ENCODE measurements around the gene FAM20C.
"Not testable (repeated sequence)": the region's sequence is repeated elsewhere in the genome, so short reads cannot be mapped to it uniquely, and the experiment has no call there.

FAM20C gene

DNA sequence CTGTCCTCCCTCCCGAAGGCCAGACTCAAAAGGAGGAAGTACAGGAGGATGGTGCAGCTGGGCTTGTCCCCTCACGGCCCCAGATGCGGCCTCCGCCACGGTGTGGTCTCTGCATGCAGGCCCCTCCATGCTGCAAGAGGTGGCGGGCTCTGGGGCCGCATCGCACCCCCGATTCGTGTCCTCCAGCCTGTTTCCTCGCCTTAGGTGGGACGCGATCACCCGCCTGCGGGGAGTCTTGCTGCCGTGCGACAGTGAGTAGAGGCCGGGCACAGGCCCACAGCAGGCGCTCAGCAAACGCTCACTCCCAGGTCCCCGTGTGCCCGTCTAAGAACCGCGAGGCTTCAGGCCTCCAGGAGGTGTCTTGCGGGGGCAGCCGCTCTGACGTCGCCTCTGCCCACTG, 13.9 kb upstream of the FAM20C start:
- no peak for TF ChIP-seq CTCF (IDR thresholded peaks at IDR 0.05; ENCODE audit: low read depth, low read length, missing control alignments)
- DNase-seq (ENCODE audit: low read depth), result no peak
- H3K4me3 ChIP-seq (ENCODE audit: low read depth, low read length), result no peak overlapping the region
- in situ Hi-C loops (cut with HindIII; ENCODE audit: low sequenced_read_pairs), result no loop called here

- no peak overlapping the region for H3K4me3 ChIP-seq (ENCODE audit: low read depth, low read length)
- no peak for TF ChIP-seq CTCF (IDR thresholded peaks at IDR 0.05; ENCODE audit: low read depth, low read length, missing control alignments)
- DNase-seq (ENCODE audit: low read depth), result no peak
- in situ Hi-C loops (cut with HindIII; ENCODE audit: low sequenced_read_pairs), result no loop called here
Observed at GRCh38 chr7:179209-179681, 13.1 kb upstream of the FAM20C start.

DNA sequence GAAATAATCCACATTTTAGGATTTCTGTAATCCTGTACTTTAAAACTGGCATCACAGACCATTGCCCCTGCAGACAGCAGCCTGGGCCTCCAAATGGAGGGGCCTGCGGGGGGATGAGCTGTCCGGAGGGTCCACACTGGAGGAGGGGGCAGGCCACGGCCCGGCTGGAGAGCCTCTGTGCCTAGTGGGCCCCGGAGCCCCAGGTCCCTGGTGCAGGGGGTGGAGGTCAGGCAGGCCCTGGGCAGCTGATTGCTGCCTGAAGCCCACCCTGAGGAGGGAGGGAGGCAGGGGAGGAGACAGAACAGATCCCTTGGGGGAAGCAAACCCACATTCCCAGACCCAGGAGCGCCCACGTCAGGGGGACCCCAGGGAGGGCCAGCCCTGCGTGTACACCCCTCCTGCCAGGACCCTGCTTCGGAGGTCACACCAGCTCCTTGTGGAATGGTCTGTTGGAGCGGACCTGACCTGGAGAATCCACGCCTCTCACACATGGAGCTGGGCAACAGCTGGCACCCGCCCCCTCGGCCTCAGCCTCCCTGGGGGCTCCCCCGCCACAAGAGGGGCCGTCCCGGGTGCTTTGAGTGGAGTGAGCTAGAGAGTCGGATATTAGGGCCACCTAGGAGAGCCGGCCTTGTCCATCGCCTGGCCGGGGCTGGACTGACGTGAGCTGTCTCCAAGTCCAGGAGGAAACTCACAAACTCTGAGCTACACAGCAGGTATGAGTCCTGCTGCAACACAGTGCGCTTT, 12.2 kb upstream of the FAM20C start:
- in situ Hi-C loops (cut with HindIII; ENCODE audit: low sequenced_read_pairs), result no loop called here
- no peak overlapping the region for H3K4me3 ChIP-seq (ENCODE audit: low read depth, low read length)
- no peak for TF ChIP-seq CTCF (IDR thresholded peaks at IDR 0.05; ENCODE audit: low read depth, low read length, missing control alignments)
- DNase-seq (ENCODE audit: low read depth), result no peak

- no peak for TF ChIP-seq CTCF (IDR thresholded peaks at IDR 0.05; ENCODE audit: low read depth, low read length, missing control alignments)
- in situ Hi-C loops (cut with HindIII; ENCODE audit: low sequenced_read_pairs), result no loop called here
- no peak for DNase-seq (ENCODE audit: low read depth)
- no peak overlapping the region for H3K4me3 ChIP-seq (ENCODE audit: low read depth, low read length)
Observed at GRCh38 chr7:181738-182137, 10.6 kb upstream of the FAM20C start.

DNA sequence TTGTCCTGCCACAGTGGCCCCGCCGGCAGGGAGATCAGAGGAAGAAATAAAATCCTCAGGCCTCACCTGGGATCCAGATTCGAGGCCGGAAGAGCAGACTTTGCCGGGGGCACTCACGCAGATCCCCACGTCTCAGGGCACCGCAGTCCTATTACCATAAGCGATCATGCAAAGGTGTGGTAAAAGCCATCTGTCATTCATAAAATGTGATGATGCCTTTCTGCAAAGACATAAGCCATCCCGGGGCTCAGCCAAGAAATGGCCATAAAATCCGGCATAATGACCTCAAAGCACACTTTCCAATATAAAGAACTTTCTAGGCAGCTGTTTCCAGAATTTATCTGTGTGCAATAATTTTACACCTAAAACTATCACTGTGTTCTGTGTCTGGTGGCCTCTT, 9.9 kb upstream of the FAM20C start:
- DNase-seq (ENCODE audit: low read depth); in situ Hi-C loops (cut with HindIII; ENCODE audit: low sequenced_read_pairs); H3K4me3 ChIP-seq (ENCODE audit: low read depth, low read length): not testable (repeated sequence)

DNA sequence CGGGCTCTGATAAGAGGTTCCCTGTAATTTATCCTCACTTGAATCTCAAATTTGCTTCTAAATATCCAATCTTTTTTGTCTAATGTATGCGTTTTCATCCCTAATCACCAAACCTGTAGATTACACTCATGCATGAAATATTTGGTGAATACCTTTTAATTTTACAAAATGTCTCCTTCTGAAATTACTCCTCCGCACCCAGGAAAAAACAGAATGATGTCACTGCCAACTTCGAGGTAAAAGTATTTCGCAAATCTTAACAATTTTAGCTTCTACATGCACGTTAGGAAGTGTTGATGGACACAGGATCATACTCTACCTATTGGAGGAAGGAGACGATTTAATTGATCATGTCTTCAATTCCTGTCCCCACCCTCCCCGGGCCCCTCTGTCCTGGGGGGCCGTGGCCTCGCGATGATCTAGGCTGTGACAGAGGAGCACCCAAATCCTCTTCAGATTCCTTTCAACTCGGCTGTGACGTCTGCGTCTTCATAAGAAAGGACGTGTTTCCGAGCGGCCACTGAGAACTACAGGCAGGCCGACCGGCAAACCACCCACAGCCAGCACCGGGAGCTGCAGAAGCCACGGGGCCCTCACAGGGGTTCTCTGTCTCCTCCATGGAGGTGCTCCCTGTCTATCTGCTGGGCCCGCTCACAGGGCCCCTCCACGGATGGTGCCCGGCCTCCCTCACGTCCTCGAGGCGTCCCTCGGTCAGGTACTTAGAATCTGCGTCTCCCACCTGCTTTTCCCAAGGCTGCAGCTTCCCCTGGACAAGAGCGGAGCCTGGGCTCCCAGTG, 8.7 kb upstream of the FAM20C start:
- DNase-seq (ENCODE audit: low read depth), result no peak
- in situ Hi-C loops (cut with HindIII; ENCODE audit: low sequenced_read_pairs), result no loop called here

More for the DNA sequence above, 8.7 kb upstream of the FAM20C start:
- H3K4me3 ChIP-seq (ENCODE audit: low read depth, low read length), result no peak overlapping the region
- no peak for TF ChIP-seq CTCF (IDR thresholded peaks at IDR 0.05; ENCODE audit: low read depth, low read length, missing control alignments)
